ENCODE results near the gene SLC39A8. TPM values are rescaled to one million over a fixed set of nuclear protein-coding genes. Genes with fewer than 3 reads are reported as not detected.

The SLC39A8 gene
- total RNA-seq, 1 experiment from 2014 or later = 35.9 TPM

DNA sequence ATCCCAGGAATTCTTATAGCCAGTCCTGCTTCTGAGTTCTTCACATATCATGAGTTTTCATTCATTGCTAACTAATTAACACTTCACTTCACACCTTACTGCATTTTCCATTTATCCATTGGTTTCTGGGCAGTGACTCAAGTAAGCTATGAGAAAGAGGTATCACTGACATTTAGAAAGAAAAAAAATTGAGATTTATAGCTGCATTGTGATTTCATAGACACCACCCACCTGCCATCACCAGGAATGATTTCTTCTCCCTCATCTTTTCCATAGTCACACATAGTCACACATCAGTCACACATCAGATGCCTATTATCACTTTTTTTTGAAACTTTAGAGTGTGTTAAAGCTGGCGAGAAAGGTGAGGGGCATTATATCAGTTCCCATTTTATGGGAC is 121.8 kb downstream of the SLC39A8 start (continued):
- TF ChIP-seq AFF4 (CRISPR knock-in tag; IDR thresholded peaks at IDR 0.05; ENCODE audit: borderline replicate concordance) = no peak
- no peak for TF ChIP-seq IRF2 (CRISPR knock-in tag; IDR thresholded peaks at IDR 0.05; ENCODE audit: borderline replicate concordance, low read depth)
- TF ChIP-seq ZNF121 (CRISPR knock-in tag; IDR thresholded peaks at IDR 0.05) = no peak
- no peak for TF ChIP-seq TP53 (CRISPR knock-in tag; IDR thresholded peaks at IDR 0.05)
- no peak for TF ChIP-seq CREM (CRISPR knock-in tag; IDR thresholded peaks at IDR 0.05)
- TF ChIP-seq GTF2I (CRISPR knock-in tag; conservative IDR thresholded peaks at IDR 0.05) = no peak
- no peak for TF ChIP-seq IRF1 (CRISPR knock-in tag; IDR thresholded peaks at IDR 0.05)
- TF ChIP-seq ATF2 (CRISPR knock-in tag; IDR thresholded peaks at IDR 0.05; ENCODE audit: borderline replicate concordance, low read depth) = no peak
- TF ChIP-seq ZNF425 (CRISPR knock-in tag; conservative IDR thresholded peaks at IDR 0.05) = no peak

- Mint-ChIP-seq H3K36me3 (peaks cover 20% of the 10 kb centered on the region), H3K4me3 (no peak overlapping the region), H3K27me3 (ENCODE audit: low read depth) (no peaks in the 10 kb centered on the region), H3K9me3 (peaks cover 26% of the 10 kb centered on the region), H3K27ac (no peak overlapping the region), H3K4me1 (peaks cover 34% of the 10 kb centered on the region)
- TF ChIP-seq SP1 (CRISPR knock-in tag; conservative IDR thresholded peaks at IDR 0.05) = no peak
- no peak for TF ChIP-seq ATF1 (CRISPR knock-in tag; IDR thresholded peaks at IDR 0.05)
- TF ChIP-seq MLX (CRISPR knock-in tag; IDR thresholded peaks at IDR 0.05) = no peak
- no peak for TF ChIP-seq NFYB (CRISPR knock-in tag; conservative IDR thresholded peaks at IDR 0.05; ENCODE audit: low read depth)
- TF ChIP-seq, protein P1, sequence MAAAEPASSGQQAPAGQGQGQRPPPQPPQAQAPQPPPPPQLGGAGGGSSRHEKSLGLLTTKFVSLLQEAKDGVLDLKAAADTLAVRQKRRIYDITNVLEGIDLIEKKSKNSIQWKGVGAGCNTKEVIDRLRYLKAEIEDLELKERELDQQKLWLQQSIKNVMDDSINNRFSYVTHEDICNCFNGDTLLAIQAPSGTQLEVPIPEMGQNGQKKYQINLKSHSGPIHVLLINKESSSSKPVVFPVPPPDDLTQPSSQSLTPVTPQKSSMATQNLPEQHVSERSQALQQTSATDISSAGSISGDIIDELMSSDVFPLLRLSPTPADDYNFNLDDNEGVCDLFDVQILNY (CRISPR knock-in tag; IDR thresholded peaks at IDR 0.05) = no peak
- TF ChIP-seq TP53 (CRISPR knock-in tag; IDR thresholded peaks at IDR 0.05) = no peak
- TF ChIP-seq, protein P2, sequence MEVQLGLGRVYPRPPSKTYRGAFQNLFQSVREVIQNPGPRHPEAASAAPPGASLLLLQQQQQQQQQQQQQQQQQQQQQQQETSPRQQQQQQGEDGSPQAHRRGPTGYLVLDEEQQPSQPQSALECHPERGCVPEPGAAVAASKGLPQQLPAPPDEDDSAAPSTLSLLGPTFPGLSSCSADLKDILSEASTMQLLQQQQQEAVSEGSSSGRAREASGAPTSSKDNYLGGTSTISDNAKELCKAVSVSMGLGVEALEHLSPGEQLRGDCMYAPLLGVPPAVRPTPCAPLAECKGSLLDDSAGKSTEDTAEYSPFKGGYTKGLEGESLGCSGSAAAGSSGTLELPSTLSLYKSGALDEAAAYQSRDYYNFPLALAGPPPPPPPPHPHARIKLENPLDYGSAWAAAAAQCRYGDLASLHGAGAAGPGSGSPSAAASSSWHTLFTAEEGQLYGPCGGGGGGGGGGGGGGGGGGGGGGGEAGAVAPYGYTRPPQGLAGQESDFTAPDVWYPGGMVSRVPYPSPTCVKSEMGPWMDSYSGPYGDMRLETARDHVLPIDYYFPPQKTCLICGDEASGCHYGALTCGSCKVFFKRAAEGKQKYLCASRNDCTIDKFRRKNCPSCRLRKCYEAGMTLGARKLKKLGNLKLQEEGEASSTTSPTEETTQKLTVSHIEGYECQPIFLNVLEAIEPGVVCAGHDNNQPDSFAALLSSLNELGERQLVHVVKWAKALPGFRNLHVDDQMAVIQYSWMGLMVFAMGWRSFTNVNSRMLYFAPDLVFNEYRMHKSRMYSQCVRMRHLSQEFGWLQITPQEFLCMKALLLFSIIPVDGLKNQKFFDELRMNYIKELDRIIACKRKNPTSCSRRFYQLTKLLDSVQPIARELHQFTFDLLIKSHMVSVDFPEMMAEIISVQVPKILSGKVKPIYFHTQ (CRISPR knock-in tag; IDR thresholded peaks at IDR 0.05) = no peak
- TF ChIP-seq, protein P3, sequence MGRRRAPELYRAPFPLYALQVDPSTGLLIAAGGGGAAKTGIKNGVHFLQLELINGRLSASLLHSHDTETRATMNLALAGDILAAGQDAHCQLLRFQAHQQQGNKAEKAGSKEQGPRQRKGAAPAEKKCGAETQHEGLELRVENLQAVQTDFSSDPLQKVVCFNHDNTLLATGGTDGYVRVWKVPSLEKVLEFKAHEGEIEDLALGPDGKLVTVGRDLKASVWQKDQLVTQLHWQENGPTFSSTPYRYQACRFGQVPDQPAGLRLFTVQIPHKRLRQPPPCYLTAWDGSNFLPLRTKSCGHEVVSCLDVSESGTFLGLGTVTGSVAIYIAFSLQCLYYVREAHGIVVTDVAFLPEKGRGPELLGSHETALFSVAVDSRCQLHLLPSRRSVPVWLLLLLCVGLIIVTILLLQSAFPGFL (CRISPR knock-in tag; IDR thresholded peaks at IDR 0.05; ENCODE audit: borderline replicate concordance) = no peak
- no peak for TF ChIP-seq ZNF423 (CRISPR knock-in tag; IDR thresholded peaks at IDR 0.05)
- TF ChIP-seq, protein P4, sequence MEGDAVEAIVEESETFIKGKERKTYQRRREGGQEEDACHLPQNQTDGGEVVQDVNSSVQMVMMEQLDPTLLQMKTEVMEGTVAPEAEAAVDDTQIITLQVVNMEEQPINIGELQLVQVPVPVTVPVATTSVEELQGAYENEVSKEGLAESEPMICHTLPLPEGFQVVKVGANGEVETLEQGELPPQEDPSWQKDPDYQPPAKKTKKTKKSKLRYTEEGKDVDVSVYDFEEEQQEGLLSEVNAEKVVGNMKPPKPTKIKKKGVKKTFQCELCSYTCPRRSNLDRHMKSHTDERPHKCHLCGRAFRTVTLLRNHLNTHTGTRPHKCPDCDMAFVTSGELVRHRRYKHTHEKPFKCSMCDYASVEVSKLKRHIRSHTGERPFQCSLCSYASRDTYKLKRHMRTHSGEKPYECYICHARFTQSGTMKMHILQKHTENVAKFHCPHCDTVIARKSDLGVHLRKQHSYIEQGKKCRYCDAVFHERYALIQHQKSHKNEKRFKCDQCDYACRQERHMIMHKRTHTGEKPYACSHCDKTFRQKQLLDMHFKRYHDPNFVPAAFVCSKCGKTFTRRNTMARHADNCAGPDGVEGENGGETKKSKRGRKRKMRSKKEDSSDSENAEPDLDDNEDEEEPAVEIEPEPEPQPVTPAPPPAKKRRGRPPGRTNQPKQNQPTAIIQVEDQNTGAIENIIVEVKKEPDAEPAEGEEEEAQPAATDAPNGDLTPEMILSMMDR (IDR thresholded peaks at IDR 0.05) = no peak
- TF ChIP-seq TEAD1 (CRISPR knock-in tag; IDR thresholded peaks at IDR 0.05) = no peak
- ChIA-PET CTCF (no interaction called here), POLR2A (no interaction called here)
- DNase-seq (ENCODE audit: low spot score) = no peak
- ATAC-seq = no peak
These were observed 122.4 kb downstream of the SLC39A8 start for GRCh38 chr4:102222838-102223409.
